ENCODE data around the gene ABCA5. TPM values are rescaled to one million over a fixed set of nuclear protein-coding genes. Genes with fewer than 3 reads are reported as not detected.

The ABCA5 gene
- total RNA-seq, 1 donor from 2014 or later, result 8.3 TPM

DNA sequence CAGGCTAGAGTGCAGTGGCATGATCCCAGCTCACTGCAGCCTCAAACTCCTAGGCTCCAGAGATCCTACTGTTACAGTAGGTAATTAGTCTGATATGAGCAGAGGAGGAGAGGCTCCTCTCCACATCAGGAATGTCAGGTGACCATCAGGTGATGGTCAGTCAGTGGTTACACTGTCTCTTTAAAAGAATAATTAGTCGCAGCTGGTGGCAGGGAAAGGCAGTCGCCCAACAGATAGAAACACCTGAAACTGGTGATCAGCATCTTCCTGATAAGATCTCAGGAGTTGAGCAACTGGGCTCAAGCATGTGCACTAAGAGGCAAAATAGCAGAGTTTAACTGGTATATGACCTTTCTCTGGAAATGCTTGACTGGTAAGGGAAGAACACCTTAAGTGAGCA, 21.5 kb upstream of the ABCA5 start:
- Mint-ChIP-seq H3K4me1 (no peaks in the 10 kb centered on the region), H3K4me3 (no peak overlapping the region), H3K27ac (ENCODE audit: unreplicated experiment) (no peak overlapping the region), H3K9me3 (no peaks in the 10 kb centered on the region), H3K36me3 (ENCODE audit: low read depth) (no peaks in the 10 kb centered on the region), H3K27me3 (ENCODE audit: low read depth) (no peaks in the 10 kb centered on the region)
- TF ChIP-seq, protein P1, sequence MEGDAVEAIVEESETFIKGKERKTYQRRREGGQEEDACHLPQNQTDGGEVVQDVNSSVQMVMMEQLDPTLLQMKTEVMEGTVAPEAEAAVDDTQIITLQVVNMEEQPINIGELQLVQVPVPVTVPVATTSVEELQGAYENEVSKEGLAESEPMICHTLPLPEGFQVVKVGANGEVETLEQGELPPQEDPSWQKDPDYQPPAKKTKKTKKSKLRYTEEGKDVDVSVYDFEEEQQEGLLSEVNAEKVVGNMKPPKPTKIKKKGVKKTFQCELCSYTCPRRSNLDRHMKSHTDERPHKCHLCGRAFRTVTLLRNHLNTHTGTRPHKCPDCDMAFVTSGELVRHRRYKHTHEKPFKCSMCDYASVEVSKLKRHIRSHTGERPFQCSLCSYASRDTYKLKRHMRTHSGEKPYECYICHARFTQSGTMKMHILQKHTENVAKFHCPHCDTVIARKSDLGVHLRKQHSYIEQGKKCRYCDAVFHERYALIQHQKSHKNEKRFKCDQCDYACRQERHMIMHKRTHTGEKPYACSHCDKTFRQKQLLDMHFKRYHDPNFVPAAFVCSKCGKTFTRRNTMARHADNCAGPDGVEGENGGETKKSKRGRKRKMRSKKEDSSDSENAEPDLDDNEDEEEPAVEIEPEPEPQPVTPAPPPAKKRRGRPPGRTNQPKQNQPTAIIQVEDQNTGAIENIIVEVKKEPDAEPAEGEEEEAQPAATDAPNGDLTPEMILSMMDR (conservative IDR thresholded peaks at IDR 0.05), result no peak
- DNase-seq (ENCODE audit: low read depth, low spot score), result no peak

DNA sequence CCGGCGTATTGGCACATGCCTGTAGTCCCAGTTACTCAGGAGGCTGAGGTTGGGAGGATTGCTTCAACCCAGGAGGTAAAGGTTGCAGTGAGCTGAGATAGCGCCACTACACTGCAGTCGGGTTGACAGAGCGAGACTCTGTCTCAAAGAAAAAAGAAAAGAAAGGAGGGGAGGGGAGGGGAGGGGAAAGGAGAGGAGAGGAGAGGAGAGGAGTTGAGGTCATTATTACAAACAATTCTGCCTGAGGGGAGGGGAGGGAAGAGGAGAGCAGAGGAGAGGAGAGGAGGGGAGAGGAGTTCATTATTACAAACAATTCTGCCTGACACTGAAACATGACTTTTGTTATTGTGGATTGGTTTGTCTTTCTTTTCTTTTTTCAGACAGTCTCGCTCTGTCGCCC, 19.8 kb upstream of the ABCA5 start:
- H3K27me3 Mint-ChIP-seq (ENCODE audit: low read depth), result no peaks in the 10 kb centered on the region
- H3K9me3 Mint-ChIP-seq, result no peaks in the 10 kb centered on the region
- no peaks in the 10 kb centered on the region for H3K36me3 Mint-ChIP-seq (ENCODE audit: low read depth)
- H3K4me1 Mint-ChIP-seq, result no peaks in the 10 kb centered on the region
- no peak overlapping the region for H3K27ac Mint-ChIP-seq (ENCODE audit: unreplicated experiment)
- TF ChIP-seq, protein P1 (conservative IDR thresholded peaks at IDR 0.05), result no peak
- DNase-seq (ENCODE audit: low read depth, low spot score), result no peak
- H3K4me3 Mint-ChIP-seq, result no peak overlapping the region

DNA sequence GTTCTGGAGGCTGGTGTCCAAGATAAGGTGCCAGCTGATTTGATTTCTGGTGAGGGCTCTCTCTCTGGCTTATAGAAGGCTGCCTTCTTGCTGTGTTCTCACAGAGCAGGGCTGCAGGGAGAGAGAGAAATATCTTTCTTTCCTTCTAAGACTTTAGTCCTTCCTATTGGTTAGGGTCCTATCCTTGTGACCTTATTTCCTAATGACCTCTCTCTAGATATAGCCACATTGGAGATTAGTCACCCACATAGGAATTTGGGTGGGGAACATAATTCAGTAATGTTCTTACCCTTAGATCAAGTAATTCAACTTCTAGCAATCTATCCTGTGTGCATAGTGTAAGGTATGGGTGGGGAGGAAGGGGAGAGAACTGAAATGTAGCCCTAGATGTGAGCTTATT, 18.0 kb upstream of the ABCA5 start:
- no peak for DNase-seq (ENCODE audit: low read depth, low spot score)
- no peak overlapping the region for H3K27ac Mint-ChIP-seq (ENCODE audit: unreplicated experiment)
- no peaks in the 10 kb centered on the region for H3K9me3 Mint-ChIP-seq

DNA sequence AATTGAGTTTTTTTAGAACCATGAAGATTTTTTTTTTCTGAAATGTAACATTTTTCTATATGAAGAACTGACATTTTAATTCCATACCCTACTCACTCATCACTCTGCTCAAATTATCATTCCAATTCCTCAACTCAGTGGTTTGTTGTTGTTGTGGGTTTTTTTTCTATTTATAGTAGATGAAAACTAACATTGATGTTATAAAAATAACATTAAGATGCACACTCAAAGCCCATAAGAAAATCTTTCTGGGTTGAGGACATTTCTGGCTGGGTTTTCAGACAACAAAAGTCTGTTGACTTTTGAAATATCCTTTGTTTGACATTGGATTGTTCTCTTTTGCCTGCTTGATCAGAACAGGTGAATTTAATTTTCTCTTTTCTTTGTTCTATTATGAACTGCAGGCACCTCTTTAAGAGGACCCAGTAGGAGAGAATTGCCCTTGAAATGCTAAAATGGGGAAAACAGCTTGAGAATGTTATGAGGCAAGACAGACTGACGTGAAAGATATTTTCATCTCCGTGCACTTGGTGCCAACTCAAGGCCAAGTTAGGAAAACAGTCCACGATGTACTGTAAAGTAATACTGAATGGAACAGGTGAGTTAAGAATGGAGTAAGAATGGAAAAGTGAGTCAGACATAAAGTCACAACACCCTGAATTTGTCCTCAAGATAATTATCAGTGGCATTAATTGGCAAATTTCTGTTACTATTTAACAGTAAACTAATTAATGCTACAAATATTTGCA, 16.1 kb upstream of the ABCA5 start:
- TF ChIP-seq, protein P1 (conservative IDR thresholded peaks at IDR 0.05), result no peak
- H3K36me3 Mint-ChIP-seq (ENCODE audit: low read depth), result no peaks in the 10 kb centered on the region
- H3K4me3 Mint-ChIP-seq, result no peak overlapping the region
- DNase-seq (ENCODE audit: low read depth, low spot score), result no peak
- H3K27me3 Mint-ChIP-seq (ENCODE audit: low read depth), result no peaks in the 10 kb centered on the region
- no peak overlapping the region for H3K27ac Mint-ChIP-seq (ENCODE audit: unreplicated experiment)
- H3K9me3 Mint-ChIP-seq, result no peaks in the 10 kb centered on the region
- no peaks in the 10 kb centered on the region for H3K4me1 Mint-ChIP-seq

More for the DNA sequence above, 18.0 kb upstream of the ABCA5 start:
- TF ChIP-seq, protein P1 (conservative IDR thresholded peaks at IDR 0.05), result no peak
- H3K27me3 Mint-ChIP-seq (ENCODE audit: low read depth), result no peaks in the 10 kb centered on the region
- no peaks in the 10 kb centered on the region for H3K4me1 Mint-ChIP-seq
- no peak overlapping the region for H3K4me3 Mint-ChIP-seq
- no peaks in the 10 kb centered on the region for H3K36me3 Mint-ChIP-seq (ENCODE audit: low read depth)

DNA sequence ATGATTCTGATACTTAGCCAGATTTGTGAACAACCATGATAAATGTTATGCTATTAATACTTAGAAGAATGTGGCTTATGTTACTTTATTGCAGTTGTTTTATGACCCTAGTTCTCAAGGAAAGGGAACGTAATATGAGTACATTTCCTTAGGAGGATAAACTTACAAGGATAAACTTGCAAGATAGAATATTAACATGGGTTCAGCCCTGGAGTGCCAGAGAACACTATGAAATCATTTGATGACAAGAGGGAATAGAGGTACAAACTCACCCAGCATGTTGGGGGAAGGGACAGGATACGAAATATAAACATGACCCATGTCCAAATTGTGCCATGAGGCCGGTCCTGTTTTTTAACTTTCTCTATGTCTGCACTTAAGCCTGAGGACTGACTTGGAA, 13.0 kb upstream of the ABCA5 start:
- Mint-ChIP-seq H3K27ac (ENCODE audit: unreplicated experiment) (no peak overlapping the region), H3K4me3 (no peak overlapping the region), H3K27me3 (ENCODE audit: low read depth) (no peaks in the 10 kb centered on the region), H3K36me3 (ENCODE audit: low read depth) (no peaks in the 10 kb centered on the region), H3K4me1 (no peaks in the 10 kb centered on the region), H3K9me3 (peaks cover 8% of the 10 kb centered on the region)
- DNase-seq (ENCODE audit: low read depth, low spot score), result no peak
- TF ChIP-seq, protein P1 (conservative IDR thresholded peaks at IDR 0.05), result no peak
